Effector memory CD4-positive, alpha-beta T cell (primary cell): ENCODE measurements around the gene APEH.

ENCODE experiments used
- DNase-seq, 3 donors: peaks; one replicate each; pipeline ENCODE4 v3.0.0-alpha.2; 2020
- H3K27ac ChIP-seq: 2 replicates; pipeline ENCODE4 v1.7.0; 2013; ENCODE audit warnings: mild to moderate bottlenecking, low read length, moderate library complexity; ENCODE audit not compliant: insufficient read depth, poor library complexity, severe bottlenecking
- H3K27me3 ChIP-seq: replicated peaks from 2 replicates; pipeline ENCODE4 v1.7.0; 2013; ENCODE audit warnings: mild to moderate bottlenecking, low read length; ENCODE audit not compliant: insufficient read depth, control insufficient read depth, poor library complexity, severe bottlenecking
- H3K36me3 ChIP-seq: 2 replicates; pipeline ENCODE4 v1.7.0; 2013; ENCODE audit warnings: mild to moderate bottlenecking, low read length, moderate library complexity; ENCODE audit not compliant: control insufficient read depth, insufficient read depth
- H3K4me1 ChIP-seq: 2 replicates; pipeline ENCODE4 v1.7.0; 2013; ENCODE audit warnings: low read length, mild to moderate bottlenecking; ENCODE audit not compliant: control insufficient read depth, insufficient read depth, poor library complexity, severe bottlenecking
- H3K4me3 ChIP-seq: 2 replicates; pipeline ENCODE4 v1.7.0; 2013; ENCODE audit warnings: low read length, low read depth, mild to moderate bottlenecking; ENCODE audit not compliant: insufficient read depth, poor library complexity, severe bottlenecking
- H3K9me3 ChIP-seq: 2 replicates; pipeline ENCODE4 v1.7.0; 2013; ENCODE audit warnings: mild to moderate bottlenecking, low read length, moderate library complexity; ENCODE audit not compliant: control insufficient read depth

Gene APEH

DNA sequence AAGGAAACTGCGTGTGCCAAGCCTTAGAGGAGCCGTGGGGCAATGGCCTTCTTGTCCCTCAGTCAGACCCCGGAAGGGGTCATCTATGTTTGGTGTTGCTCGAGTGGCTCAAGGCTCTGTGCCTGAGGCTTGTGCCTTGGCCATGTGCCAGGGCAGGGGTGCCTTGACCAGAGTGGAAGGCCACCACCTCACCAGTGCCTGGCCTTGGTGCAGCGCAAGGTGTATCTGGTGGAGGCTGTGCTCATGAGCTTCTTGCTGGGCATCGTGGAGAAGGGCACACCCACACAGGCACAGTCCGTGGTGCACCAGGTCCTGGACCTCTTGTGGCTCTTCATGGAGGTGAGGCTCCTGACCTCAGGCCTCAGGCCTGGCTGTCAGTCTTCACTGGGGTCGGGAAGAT, 25.9 kb downstream of the APEH start:
- H3K36me3 ChIP-seq = peaks cover 40% of the 10 kb centered on the region
- H3K9me3 ChIP-seq = no peaks in the 10 kb centered on the region
- no peaks in the 10 kb centered on the region for H3K27me3 ChIP-seq
- no peak overlapping the region for H3K27ac ChIP-seq
- H3K4me3 ChIP-seq = no peak overlapping the region
- no peaks in the 10 kb centered on the region for H3K4me1 ChIP-seq
- DNase-seq = no peak

DNA sequence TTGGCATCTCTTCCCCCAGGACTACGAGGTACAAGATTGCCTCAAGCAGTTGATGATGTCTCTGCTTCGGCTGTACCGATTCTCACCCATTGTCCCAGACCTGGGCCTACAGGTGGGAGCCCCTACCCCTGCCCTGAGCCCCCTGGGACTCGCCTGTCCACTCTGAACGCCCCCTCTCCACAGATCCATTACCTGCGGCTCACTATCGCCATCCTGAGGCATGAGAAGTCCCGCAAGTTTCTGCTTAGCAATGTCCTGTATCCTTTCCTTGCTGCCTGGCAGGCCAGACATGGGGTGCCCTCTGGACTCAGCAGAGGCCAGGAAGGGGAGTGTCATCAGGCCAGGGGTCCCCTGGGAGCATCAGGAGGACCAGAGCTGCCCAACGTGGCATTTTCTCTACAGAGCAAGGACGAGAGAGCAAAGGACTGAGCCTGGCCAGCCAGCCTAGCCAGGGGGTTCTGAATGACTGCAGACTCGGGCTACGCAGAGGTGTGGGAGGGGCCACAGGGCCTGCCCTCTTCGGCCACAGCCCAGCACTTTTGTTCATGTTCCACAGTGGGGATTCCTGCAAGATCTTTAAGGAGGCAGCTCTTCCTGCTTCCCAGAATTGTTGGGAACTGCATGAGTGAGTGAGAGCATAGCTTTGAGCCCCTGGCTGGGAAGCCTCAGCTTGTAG, 26.4 kb downstream of the APEH start:
- Histone ChIP-seq H3K9me3 (no peaks in the 10 kb centered on the region), H3K27me3 (no peaks in the 10 kb centered on the region), H3K36me3 (peaks cover 45% of the 10 kb centered on the region), H3K4me3 (no peak overlapping the region), H3K27ac (no peak overlapping the region), H3K4me1 (no peaks in the 10 kb centered on the region)
- no peak for DNase-seq

DNA sequence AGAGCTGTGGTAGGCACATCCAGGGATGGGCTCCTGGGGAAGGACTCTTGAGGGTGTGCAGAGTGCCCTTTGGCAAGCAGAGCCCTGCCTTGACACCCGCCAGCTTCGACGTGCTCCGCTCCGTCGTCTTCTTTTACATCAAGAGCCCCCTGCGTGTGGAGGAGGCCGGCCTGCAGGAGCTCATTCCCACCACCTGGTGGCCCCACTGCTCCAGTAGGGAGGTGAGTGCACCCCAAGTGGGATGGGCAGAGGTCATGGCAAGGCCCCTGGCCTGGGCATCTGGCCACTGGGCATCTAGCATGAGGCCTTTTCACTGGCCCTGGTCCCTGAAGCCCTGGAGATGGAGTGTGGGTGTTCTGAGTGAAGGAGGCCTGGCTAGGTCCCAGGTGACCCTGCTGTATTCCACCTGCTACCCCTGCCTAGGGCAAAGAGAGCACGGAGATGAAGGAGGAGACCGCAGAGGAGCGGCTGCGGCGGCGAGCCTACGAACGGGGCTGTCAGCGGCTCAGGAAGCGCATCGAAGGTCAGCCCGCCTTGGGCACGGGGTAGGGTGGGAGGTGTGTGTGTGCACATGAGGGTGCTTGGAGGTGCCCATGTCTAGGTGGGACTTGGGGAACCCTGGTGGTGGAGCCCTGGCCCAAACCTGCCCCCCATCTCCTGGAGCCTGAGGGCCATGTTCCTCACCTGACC, 27.4 kb downstream of the APEH start:
- Histone ChIP-seq H3K4me1 (no peaks in the 10 kb centered on the region), H3K4me3 (no peak overlapping the region), H3K27ac (no peak overlapping the region), H3K27me3 (no peaks in the 10 kb centered on the region), H3K9me3 (no peaks in the 10 kb centered on the region), H3K36me3 (peaks cover 52% of the 10 kb centered on the region)
- no peak for DNase-seq

DNA sequence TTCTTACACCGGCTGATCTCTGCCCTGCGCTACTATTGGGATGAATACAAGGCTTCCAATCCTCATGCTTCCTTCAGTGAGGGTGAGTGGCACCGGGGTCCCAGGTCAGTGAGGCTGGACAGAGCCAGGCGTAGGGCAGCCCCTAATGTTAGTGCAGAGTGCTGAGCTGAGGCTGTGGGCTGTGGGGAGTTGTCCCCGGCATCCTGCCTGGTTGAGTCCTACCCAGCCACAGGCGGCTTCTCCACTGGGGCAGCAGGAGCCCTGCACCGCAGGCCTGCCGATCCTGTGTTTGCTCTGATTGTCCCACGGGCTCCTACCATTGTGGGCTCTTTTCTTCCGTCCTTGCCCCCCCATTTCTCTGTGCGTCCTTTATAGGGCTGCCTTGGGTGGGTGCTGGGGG, 28.5 kb downstream of the APEH start:
- H3K4me1 ChIP-seq = no peaks in the 10 kb centered on the region
- H3K9me3 ChIP-seq = no peaks in the 10 kb centered on the region
- no peak overlapping the region for H3K27ac ChIP-seq
- no peaks in the 10 kb centered on the region for H3K27me3 ChIP-seq
- no peak overlapping the region for H3K4me3 ChIP-seq
- no peak for DNase-seq
- H3K36me3 ChIP-seq = peaks cover 44% of the 10 kb centered on the region

DNA sequence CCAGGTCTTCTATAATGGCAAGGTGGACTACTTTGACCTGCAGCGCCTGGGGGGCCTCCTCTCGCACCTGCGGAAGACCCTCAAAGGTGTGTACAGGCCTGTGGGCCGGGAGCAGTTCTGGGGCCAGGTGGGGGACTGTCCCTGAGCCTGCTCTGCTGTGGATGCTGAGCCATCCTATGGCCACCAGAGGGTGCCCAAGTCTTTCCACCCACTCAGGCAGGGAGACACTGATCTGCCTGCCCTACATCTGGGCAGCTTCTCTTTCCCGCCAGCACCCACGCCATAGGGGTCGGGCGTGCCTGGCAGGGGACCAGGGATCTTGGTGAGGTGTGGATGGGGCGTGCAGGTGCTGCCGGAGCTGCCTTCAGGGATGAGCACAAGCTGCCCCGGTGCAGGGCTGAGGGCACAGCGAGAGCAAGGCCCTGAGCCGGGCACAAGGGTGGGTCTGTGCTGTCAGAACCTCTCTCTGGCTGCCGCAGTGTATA, 29.3 kb downstream of the APEH start:
- Histone ChIP-seq H3K27me3 (no peaks in the 10 kb centered on the region), H3K4me3 (no peak overlapping the region), H3K4me1 (no peaks in the 10 kb centered on the region), H3K9me3 (no peaks in the 10 kb centered on the region), H3K27ac (no peak overlapping the region), H3K36me3 (peaks cover 36% of the 10 kb centered on the region)
- DNase-seq = peak; percentile 34 to 48 (median 35)

DNA sequence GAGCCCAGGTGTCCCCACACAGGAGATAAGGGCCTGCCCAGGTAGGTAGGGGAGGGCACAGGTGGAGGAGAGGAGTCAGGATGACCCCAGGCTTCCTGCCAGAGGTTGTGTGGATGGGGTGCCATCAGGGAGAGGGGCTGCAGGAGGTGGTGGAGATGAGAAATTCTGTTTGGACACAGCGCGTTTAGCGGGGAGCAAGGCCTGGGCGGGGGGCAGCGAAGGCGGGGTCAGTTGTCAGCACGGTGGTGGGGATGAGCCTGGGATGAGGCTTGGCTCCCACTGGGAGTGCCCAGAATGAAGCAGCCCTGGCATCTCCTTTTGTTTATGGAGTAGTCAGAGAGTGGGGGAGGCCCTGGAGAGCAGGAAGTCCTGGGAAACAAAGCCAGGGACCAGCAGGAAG, 29.8 kb downstream of the APEH start:
- peaks cover 36% of the 10 kb centered on the region for H3K36me3 ChIP-seq
- H3K27me3 ChIP-seq = no peaks in the 10 kb centered on the region
- no peak for DNase-seq
- no peak overlapping the region for H3K4me3 ChIP-seq
- H3K4me1 ChIP-seq = no peaks in the 10 kb centered on the region
- no peaks in the 10 kb centered on the region for H3K9me3 ChIP-seq
- no peak overlapping the region for H3K27ac ChIP-seq

DNA sequence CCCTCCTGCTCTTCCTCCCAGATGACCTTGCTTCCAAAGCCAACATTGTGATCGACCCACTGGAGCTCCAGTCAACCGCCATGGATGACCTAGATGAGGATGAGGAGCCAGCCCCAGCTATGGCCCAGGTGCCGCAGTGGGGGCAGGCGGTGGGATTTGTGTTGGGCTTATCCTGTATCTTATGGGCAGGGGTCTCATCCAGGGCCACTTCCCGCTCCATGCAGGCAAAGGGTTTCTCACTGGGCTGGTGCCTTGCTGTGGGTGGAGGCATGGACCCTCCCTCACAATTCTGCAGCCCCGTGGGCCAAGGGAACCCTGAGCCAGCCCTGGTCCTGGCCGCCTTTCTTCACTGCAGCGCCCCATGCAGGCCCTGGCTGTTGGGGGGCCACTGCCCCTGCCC, 30.5 kb downstream of the APEH start:
- H3K4me3 ChIP-seq = no peak overlapping the region
- no peaks in the 10 kb centered on the region for H3K27me3 ChIP-seq
- H3K27ac ChIP-seq = no peak overlapping the region
- H3K4me1 ChIP-seq = no peaks in the 10 kb centered on the region
- H3K36me3 ChIP-seq = peaks cover 30% of the 10 kb centered on the region
- H3K9me3 ChIP-seq = no peaks in the 10 kb centered on the region
- no peak for DNase-seq

DNA sequence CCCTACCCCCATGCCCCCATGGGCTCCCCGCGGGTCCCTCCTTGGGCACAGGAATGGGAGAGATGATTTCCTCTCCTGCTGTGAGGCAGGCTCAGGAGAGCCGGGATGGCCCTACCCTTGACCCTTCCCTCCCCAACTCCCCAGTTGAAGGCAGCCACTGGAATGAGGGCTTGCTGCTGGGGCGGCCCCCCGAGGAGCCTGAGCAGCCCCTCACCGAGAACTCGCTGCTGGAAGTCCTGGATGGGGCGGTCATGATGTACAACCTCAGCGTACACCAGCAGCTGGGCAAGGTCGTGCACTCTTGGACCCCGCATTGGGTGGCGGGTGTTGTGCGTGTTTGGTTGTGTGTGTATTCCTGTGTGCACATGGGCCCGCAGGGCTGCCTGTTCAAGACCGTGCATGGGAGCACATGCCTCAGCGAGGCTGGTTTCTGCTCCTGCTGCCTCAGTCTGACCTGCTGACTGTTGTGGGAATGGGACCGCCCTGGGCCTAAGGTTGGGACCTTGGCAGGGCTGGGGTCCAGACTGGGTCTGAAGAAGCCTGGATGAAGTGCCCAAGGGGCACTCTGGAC, 31.3 kb downstream of the APEH start:
- Histone ChIP-seq H3K36me3 (peaks cover 28% of the 10 kb centered on the region), H3K4me3 (no peak overlapping the region), H3K4me1 (no peaks in the 10 kb centered on the region), H3K27ac (no peak overlapping the region), H3K27me3 (no peaks in the 10 kb centered on the region), H3K9me3 (no peaks in the 10 kb centered on the region)
- DNase-seq = no peak

DNA sequence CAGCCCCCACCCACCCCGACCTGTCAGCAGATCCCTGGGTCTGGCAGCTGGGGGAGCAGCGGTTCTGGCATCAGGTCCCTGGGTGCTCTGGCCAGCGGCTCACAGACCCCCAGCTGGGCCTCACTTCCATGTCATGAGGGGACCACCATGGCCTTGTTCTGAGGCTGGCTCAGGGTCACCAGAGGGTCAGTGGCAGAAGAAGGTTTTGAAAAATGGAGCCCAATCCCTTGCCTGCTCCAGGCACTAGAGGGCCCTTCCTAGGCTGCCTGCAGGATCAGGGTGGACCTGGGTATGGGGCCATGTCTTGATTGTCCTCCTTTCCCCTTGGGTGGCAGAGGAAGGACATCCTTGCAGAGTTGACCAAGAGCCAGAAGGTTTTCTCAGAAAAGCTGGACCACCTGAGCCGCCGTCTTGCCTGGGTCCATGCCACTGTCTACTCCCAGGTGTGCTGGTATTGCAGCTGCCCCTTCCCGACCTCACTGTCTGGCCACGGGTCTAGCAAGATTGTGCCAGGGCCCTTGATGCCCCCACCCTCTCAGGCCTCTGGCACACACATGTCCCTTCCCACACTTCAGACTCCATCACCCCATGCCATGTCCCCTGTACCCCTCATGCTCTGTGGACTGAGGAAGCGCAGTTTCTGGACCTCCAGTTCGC, 32.4 kb downstream of the APEH start:
- Histone ChIP-seq H3K4me3 (no peak overlapping the region), H3K36me3 (peaks cover 28% of the 10 kb centered on the region), H3K27ac (no peak overlapping the region), H3K27me3 (no peaks in the 10 kb centered on the region), H3K9me3 (no peaks in the 10 kb centered on the region), H3K4me1 (no peaks in the 10 kb centered on the region)
- no peak for DNase-seq

DNA sequence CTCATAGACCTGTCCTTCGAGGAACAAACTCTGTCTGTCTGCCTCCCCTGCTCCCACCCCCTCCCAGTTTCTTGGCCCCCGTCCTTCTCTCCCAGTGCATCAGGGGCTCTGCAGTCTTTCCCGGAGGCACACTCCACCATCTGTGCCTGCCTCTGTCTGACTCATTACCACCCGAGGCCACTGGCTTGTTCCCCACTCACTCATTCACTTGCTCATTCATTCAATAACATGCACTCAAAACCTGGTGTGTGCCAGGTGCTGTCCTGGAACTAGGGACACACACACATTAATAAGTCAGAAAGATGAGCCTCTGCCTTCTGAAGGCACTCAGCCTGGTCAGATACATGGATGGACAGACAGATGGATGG, 32.9 kb downstream of the APEH start:
- H3K27ac ChIP-seq = no peak overlapping the region
- H3K27me3 ChIP-seq = no peaks in the 10 kb centered on the region
- no peaks in the 10 kb centered on the region for H3K4me1 ChIP-seq
- H3K4me3 ChIP-seq = no peak overlapping the region
- DNase-seq = no peak
- H3K36me3 ChIP-seq = peaks cover 25% of the 10 kb centered on the region
- no peaks in the 10 kb centered on the region for H3K9me3 ChIP-seq
